ENCODE measurements around the gene HCK. TPM values are rescaled to one million over a fixed set of nuclear protein-coding genes. Genes with fewer than 3 reads are reported as not detected.

Gene HCK
- total RNA-seq, 1 experiment from 2014 or later: 1.3 TPM

- no peak for TF ChIP-seq SOX15 (CRISPR knock-in tag; IDR thresholded peaks at IDR 0.05)
- no peak for TF ChIP-seq ATF1 (CRISPR knock-in tag; IDR thresholded peaks at IDR 0.05)
- no peak for TF ChIP-seq ZNF532 (CRISPR knock-in tag; IDR thresholded peaks at IDR 0.05; ENCODE audit: borderline replicate concordance)
- no peak for TF ChIP-seq ZBTB43 (CRISPR knock-in tag; IDR thresholded peaks at IDR 0.05)
- TF ChIP-seq GRHL2 (CRISPR knock-in tag; IDR thresholded peaks at IDR 0.05; ENCODE audit: insufficient replicate concordance, severe bottlenecking): no peak
- TF ChIP-seq ZNF138 (CRISPR knock-in tag; conservative IDR thresholded peaks at IDR 0.05): no peak
- TF ChIP-seq IRF1 (CRISPR knock-in tag; IDR thresholded peaks at IDR 0.05): no peak
- no peak for TF ChIP-seq ATF6 (CRISPR knock-in tag; IDR thresholded peaks at IDR 0.05)
- TF ChIP-seq PRDM15 (CRISPR knock-in tag; IDR thresholded peaks at IDR 0.05): no peak
- TF ChIP-seq ZNF425 (CRISPR knock-in tag; conservative IDR thresholded peaks at IDR 0.05): no peak
- no peak for TF ChIP-seq ZNF121 (CRISPR knock-in tag; IDR thresholded peaks at IDR 0.05)
- Mint-ChIP-seq H3K27ac (no peak overlapping the region), H3K9me3 (no peaks in the 10 kb centered on the region), H3K36me3 (no peaks in the 10 kb centered on the region), H3K4me3 (no peak overlapping the region), H3K27me3 (ENCODE audit: low read depth) (no peaks in the 10 kb centered on the region; the same call in 1 of the 2 replicates), H3K4me1 (0 out of 2 replicates have a peak, but pooled peaks cover 4% of the 10 kb centered on the region)
- ChIA-PET CTCF (interaction anchor here (1.6 kb wide), 1 partner anchor 13 kb away, joined by 5 read pairs; no protein-coding TSS in a partner anchor), POLR2A (interaction anchor here (0.7 kb wide), 1 partner anchor 241 kb away, joined by 3 read pairs; no protein-coding TSS in a partner anchor)
- DNase-seq (ENCODE audit: low spot score): no peak
- ATAC-seq: no peak
These were observed 26.3 kb downstream of the HCK start for GRCh38 chr20:32078322-32078721.

Data from WTC11 (cell line).